Measurements from ENCODE around the gene SYNGAP1.

DNA sequence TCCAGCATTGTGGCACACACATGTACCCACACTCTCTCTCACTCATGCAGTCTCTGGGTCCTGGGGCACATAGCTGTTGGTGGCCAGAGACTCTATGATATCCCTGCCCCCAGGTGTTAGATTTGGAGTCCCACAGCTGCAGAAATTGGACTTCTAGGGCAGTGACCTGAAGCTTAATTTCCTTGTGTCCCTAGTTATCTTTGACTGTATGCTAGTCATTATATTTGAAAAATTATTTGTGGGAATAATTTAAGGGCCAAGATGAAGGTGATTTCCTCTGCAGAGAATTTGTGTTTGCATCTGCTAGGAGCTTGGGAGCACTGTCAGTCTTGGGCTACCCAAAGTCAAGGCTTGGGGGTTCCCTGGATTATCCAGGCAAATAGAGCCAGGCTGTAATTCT is 84.6 kb downstream of the SYNGAP1 start:
- TF ChIP-seq, protein P1, sequence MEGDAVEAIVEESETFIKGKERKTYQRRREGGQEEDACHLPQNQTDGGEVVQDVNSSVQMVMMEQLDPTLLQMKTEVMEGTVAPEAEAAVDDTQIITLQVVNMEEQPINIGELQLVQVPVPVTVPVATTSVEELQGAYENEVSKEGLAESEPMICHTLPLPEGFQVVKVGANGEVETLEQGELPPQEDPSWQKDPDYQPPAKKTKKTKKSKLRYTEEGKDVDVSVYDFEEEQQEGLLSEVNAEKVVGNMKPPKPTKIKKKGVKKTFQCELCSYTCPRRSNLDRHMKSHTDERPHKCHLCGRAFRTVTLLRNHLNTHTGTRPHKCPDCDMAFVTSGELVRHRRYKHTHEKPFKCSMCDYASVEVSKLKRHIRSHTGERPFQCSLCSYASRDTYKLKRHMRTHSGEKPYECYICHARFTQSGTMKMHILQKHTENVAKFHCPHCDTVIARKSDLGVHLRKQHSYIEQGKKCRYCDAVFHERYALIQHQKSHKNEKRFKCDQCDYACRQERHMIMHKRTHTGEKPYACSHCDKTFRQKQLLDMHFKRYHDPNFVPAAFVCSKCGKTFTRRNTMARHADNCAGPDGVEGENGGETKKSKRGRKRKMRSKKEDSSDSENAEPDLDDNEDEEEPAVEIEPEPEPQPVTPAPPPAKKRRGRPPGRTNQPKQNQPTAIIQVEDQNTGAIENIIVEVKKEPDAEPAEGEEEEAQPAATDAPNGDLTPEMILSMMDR (IDR thresholded peaks at IDR 0.05), result no peak
- no peak for TF ChIP-seq POLR2A (IDR thresholded peaks at IDR 0.05)
